Astrocyte (in vitro differentiated cells and primary cell): ENCODE measurements around the gene GALNT17.

ENCODE experiments used
- CTCF ChIP-seq: IDR thresholded peaks from 2 replicates; pipeline ENCODE4 v1.5.1; 2011; ENCODE audit warnings: low read depth, mild to moderate bottlenecking, inconsistent platforms, low read length, moderate library complexity; ENCODE audit not compliant: insufficient read depth
- EZH2 ChIP-seq: IDR thresholded peaks from 2 replicates; pipeline ENCODE4 v1.6.1; 2012; ENCODE audit warnings: mild to moderate bottlenecking, low read length, inconsistent platforms; ENCODE audit not compliant: insufficient read depth

GRCh38 chr7:71363223-71363622 is 231.3 kb downstream of the GALNT17 start:
- no peak for TF ChIP-seq CTCF
- TF ChIP-seq EZH2, result no peak
